Uterus (tissue), 4 donors: ENCODE data around the gene SRPK3. TPM values are rescaled to one million over a fixed set of nuclear protein-coding genes. Genes with fewer than 3 reads are reported as not detected.
"Not testable (repeated sequence)": the region's sequence is repeated elsewhere in the genome, so short reads cannot be mapped to it uniquely, and the experiment has no call there.

Experiments
- DNase-seq, 2 donors: peaks; one replicate each; pipeline ENCODE4 v3.0.0-alpha.2; 2019 to 2020
- H3K27ac ChIP-seq, 2 donors: fragments of 200-600 bp; sonication (generic); 1 replicate in 1 of 2; 2 replicates in 1 of 2; pipeline ENCODE4 v1.5.1; 2016 to 2018
- H3K27me3 ChIP-seq, 2 donors: fragments of 200-600 bp; sonication (generic); one replicate each; pipeline ENCODE4 v1.5.1; 2018 to 2019; ENCODE audit warnings: control low read depth in 1 of 2
- H3K36me3 ChIP-seq, 2 donors: fragments of 200-600 bp; sonication (generic); one replicate each; pipeline ENCODE4 v1.5.1; 2019; ENCODE audit warnings: control low read depth in 1 of 2
- H3K4me1 ChIP-seq, 2 donors: fragments of 200-600 bp; sonication (generic); one replicate each; pipeline ENCODE4 v1.5.1; 2018 to 2019; ENCODE audit warnings: control low read depth in 1 of 2
- H3K4me3 ChIP-seq, 2 donors: fragments of 200-600 bp; sonication (generic); 1 replicate in 1 of 2; 2 replicates in 1 of 2; pipeline ENCODE4 v1.5.1; 2018 to 2019; ENCODE audit warnings: mild to moderate bottlenecking in 1 of 2
- H3K9me3 ChIP-seq, 2 donors: fragments of 200-600 bp; sonication (generic); one replicate each; pipeline ENCODE4 v1.5.1; 2019; ENCODE audit warnings: control low read depth in 1 of 2
- CTCF ChIP-seq, 4 experiments: fragments of 200-600 bp in 2 of 4; fragments of 450-650 bp in 2 of 4; sonication (generic) in 2 of 4; IDR thresholded peaks; one replicate each; pipeline ENCODE4 v1.5.1; 2016 to 2019; ENCODE audit warnings: antibody characterized with exemption in 4 of 4, mild to moderate bottlenecking in 2 of 4, moderate library complexity in 1 of 4
- POLR2A ChIP-seq, 2 donors: fragments of 450-650 bp; IDR thresholded peaks; one replicate each; pipeline ENCODE4 v1.6.1; 2016; ENCODE audit warnings: antibody characterized with exemption in 2 of 2, mild to moderate bottlenecking in 1 of 2, moderate library complexity in 1 of 2
- intact Hi-C: fragments of 100-400 bp; cut with DNase I; formaldehyde crosslinking; loops from one replicate; pipeline ENCODE4 v1.15.1; 2023; ENCODE audit warnings: low total_unique reads
- total RNA-seq, 4 donors: library from RNA; depleted of rRNA in 3 of 4; stranded (reverse); fragments of >200 nt in 3 of 4; gene quantifications; one replicate each; pipeline versions ENCODE4 v1.1.0 to v1.2.4, GENCODE V29; 2014 to 2023
- donor health status: DM: yes; HTN: yes; CAD: no.

The SRPK3 gene
- total RNA-seq, 4 donors from 2014 or later = 0.76 to 13.8 (median 5.5) TPM

- no peaks in the 10 kb centered on the region for H3K36me3 ChIP-seq
- H3K27ac ChIP-seq = peak overlapping the region; percentile 27 to 75
- no peak for TF ChIP-seq CTCF (IDR thresholded peaks at IDR 0.05)
- no peak for TF ChIP-seq POLR2A (IDR thresholded peaks at IDR 0.05)
- intact Hi-C loops = no loop called here
- H3K27me3 ChIP-seq = no peaks in the 10 kb centered on the region
- DNase-seq = peak in 1 of 2 donors; percentile 45
- H3K4me1 ChIP-seq = no peaks in the 10 kb centered on the region
- H3K9me3 ChIP-seq = no peaks in the 10 kb centered on the region
- peak overlapping the region; percentile 2 for H3K4me3 ChIP-seq
Measured at GRCh38 chrX:153744210-153745066, 36.4 kb upstream of the SRPK3 start.

- H3K36me3 ChIP-seq, intact Hi-C loops, H3K27ac ChIP-seq: not testable (repeated sequence)
Measured at GRCh38 chrX:153745067-153745433, 35.8 kb upstream of the SRPK3 start.

GRCh38 chrX:153746359-153746758 lies 34.5 kb upstream of the SRPK3 start:
- TF ChIP-seq CTCF (IDR thresholded peaks at IDR 0.05) (no peak), POLR2A (IDR thresholded peaks at IDR 0.05) (no peak)
- no peak overlapping the region for H3K4me3 ChIP-seq
- no peak overlapping the region for H3K27ac ChIP-seq
- intact Hi-C loops = no loop called here
- DNase-seq = no peak
- H3K9me3 ChIP-seq = no peaks in the 10 kb centered on the region
- no peaks in the 10 kb centered on the region for H3K4me1 ChIP-seq
- no peaks in the 10 kb centered on the region for H3K36me3 ChIP-seq
- no peaks in the 10 kb centered on the region for H3K27me3 ChIP-seq

More at GRCh38 chrX:153745067-153745433, 35.8 kb upstream of the SRPK3 start:
- not testable (repeated sequence) for H3K4me3 ChIP-seq, H3K9me3 ChIP-seq, H3K27me3 ChIP-seq, H3K4me1 ChIP-seq, DNase-seq

- H3K27ac ChIP-seq, H3K4me3 ChIP-seq, H3K27me3 ChIP-seq, H3K36me3 ChIP-seq, H3K4me1 ChIP-seq, intact Hi-C loops, DNase-seq, H3K9me3 ChIP-seq: not testable (repeated sequence)
Measured at GRCh38 chrX:153746991-153747390, 33.9 kb upstream of the SRPK3 start.

GRCh38 chrX:153749017-153749416 lies 31.8 kb upstream of the SRPK3 start:
- H3K9me3 ChIP-seq, H3K36me3 ChIP-seq, H3K27me3 ChIP-seq, H3K4me1 ChIP-seq, H3K4me3 ChIP-seq, intact Hi-C loops: not testable (repeated sequence)
- H3K27ac ChIP-seq = peak overlapping the region in 1 of 2 donors; percentile 33
- peak in 1 of 2 donors; percentile 15 for DNase-seq

- intact Hi-C loops = no loop called here
- no peak for DNase-seq
- H3K27ac ChIP-seq = no peak overlapping the region
- TF ChIP-seq POLR2A (IDR thresholded peaks at IDR 0.05) (no peak), CTCF (IDR thresholded peaks at IDR 0.05) (no peak)
- H3K27me3 ChIP-seq = no peaks in the 10 kb centered on the region
- H3K4me1 ChIP-seq = no peaks in the 10 kb centered on the region
- no peak overlapping the region for H3K4me3 ChIP-seq
- no peaks in the 10 kb centered on the region for H3K36me3 ChIP-seq
- no peaks in the 10 kb centered on the region for H3K9me3 ChIP-seq
Measured at GRCh38 chrX:153750127-153750774, 30.6 kb upstream of the SRPK3 start.
